Measurements from ENCODE around the gene AMMECR1L. TPM values are rescaled to one million over a fixed set of nuclear protein-coding genes. Genes with fewer than 3 reads are reported as not detected.
"Not testable (repeated sequence)": the region's sequence is repeated elsewhere in the genome, so short reads cannot be mapped to it uniquely, and the experiment has no call there.

Gene AMMECR1L
- polyA plus RNA-seq, 1 experiment, result 15.3 TPM

GRCh38 chr2:127887082-127887775 lies 1.5 kb upstream of the AMMECR1L start:
- DNase-seq (ENCODE audit: low read depth, low spot score), result no peak
- no peaks in the 10 kb centered on the region for H3K9me3 ChIP-seq (ENCODE audit: control insufficient read depth, insufficient read depth, low read length)
- POLR2A ChIA-PET, result no interaction called here
- no peak for TF ChIP-seq CTCF (IDR thresholded peaks at IDR 0.05; ENCODE audit: low read depth, low read length)
- H3K27me3 ChIP-seq (ENCODE audit: control insufficient read depth, insufficient read depth, low read length), result no peaks in the 10 kb centered on the region
- H3K27ac ChIP-seq (ENCODE audit: low read depth, low read length), result no peak overlapping the region
- CTCF ChIA-PET, result no interaction called here
- peak overlapping the region; percentile 59 for H3K4me3 ChIP-seq (ENCODE audit: low read depth, low read length)

- Histone ChIP-seq H3K27ac (ENCODE audit: low read depth, low read length) (peak overlapping the region; percentile 75), H3K4me3 (ENCODE audit: low read depth, low read length) (peak overlapping the region; percentile 62)
- H3K9me3 ChIP-seq (ENCODE audit: control insufficient read depth, insufficient read depth, low read length); DNase-seq (ENCODE audit: low read depth, low spot score); CTCF ChIA-PET; POLR2A ChIA-PET; H3K27me3 ChIP-seq (ENCODE audit: control insufficient read depth, insufficient read depth, low read length): not testable (repeated sequence)
These were observed 808 bp upstream of the AMMECR1L start for GRCh38 chr2:127886593-127886935.

- H3K4me3 ChIP-seq (ENCODE audit: low read depth, low read length), result peak overlapping the region; percentile 71
- CTCF ChIA-PET, result interaction anchor here (0.6 to 1.9 kb wide), 3 partner anchors 27 to 295 kb away, joined by 3 to 6 read pairs (median 5); partner anchors contain the start of gene POLR2D
These were observed 655 bp downstream of the AMMECR1L start for GRCh38 chr2:127884861-127885740.

GRCh38 chr2:127884436-127884835 lies 1.3 kb downstream of the AMMECR1L start:
- H3K4me3 ChIP-seq (ENCODE audit: low read depth, low read length), result peak overlapping the region; percentile 71
- ChIA-PET POLR2A (interaction anchor here (0.7 kb wide), 1 partner anchor 778 kb away, joined by 12 read pairs; the partner anchor contains the start of gene BIN1), CTCF (interaction anchor here (0.5 to 1.9 kb wide), 4 partner anchors 26 to 294 kb away, joined by 3 to 6 read pairs (median 4); partner anchors contain the start of gene POLR2D)
- H3K27ac ChIP-seq (ENCODE audit: low read depth, low read length), result peak overlapping the region; percentile 93
- DNase-seq (ENCODE audit: low read depth, low spot score), result peak; percentile 32
- TF ChIP-seq CTCF (IDR thresholded peaks at IDR 0.05; ENCODE audit: low read depth, low read length), result no peak
- no peaks in the 10 kb centered on the region for H3K9me3 ChIP-seq (ENCODE audit: control insufficient read depth, insufficient read depth, low read length)
- H3K27me3 ChIP-seq (ENCODE audit: control insufficient read depth, insufficient read depth, low read length), result no peaks in the 10 kb centered on the region

More at GRCh38 chr2:127884861-127885740, 655 bp downstream of the AMMECR1L start:
- H3K27ac ChIP-seq (ENCODE audit: low read depth, low read length), result peak overlapping the region; percentile 93
- DNase-seq (ENCODE audit: low read depth, low spot score); POLR2A ChIA-PET; H3K27me3 ChIP-seq (ENCODE audit: control insufficient read depth, insufficient read depth, low read length); H3K9me3 ChIP-seq (ENCODE audit: control insufficient read depth, insufficient read depth, low read length): not testable (repeated sequence)

- DNase-seq (ENCODE audit: low read depth, low spot score), result no peak
- ChIA-PET CTCF (interaction anchor here (0.6 kb wide), 1 partner anchor 122 kb away, joined by 4 read pairs; no protein-coding TSS in a partner anchor), POLR2A (no interaction called here)
- TF ChIP-seq CTCF (IDR thresholded peaks at IDR 0.05; ENCODE audit: low read depth, low read length), result no peak
- H3K9me3 ChIP-seq (ENCODE audit: control insufficient read depth, insufficient read depth, low read length), result no peaks in the 10 kb centered on the region
- H3K4me3 ChIP-seq (ENCODE audit: low read depth, low read length), result no peak overlapping the region
- H3K27ac ChIP-seq (ENCODE audit: low read depth, low read length), result no peak overlapping the region
- no peaks in the 10 kb centered on the region for H3K27me3 ChIP-seq (ENCODE audit: control insufficient read depth, insufficient read depth, low read length)
These were observed 5.9 kb downstream of the AMMECR1L start for GRCh38 chr2:127879899-127880298.

Measured in AG04450 (cell line).